GM12878 (cell line): ENCODE measurements around the gene GPI. TPM values are rescaled to one million over a fixed set of nuclear protein-coding genes. Genes with fewer than 3 reads are reported as not detected.

Experiments
- ATAC-seq: fragments of 200-7000 bp; cut with Tn5 transposase; 3 replicates; pipeline ENCODE4 v1.9.1; 2020; ENCODE audit warnings: mild to moderate bottlenecking, moderate library complexity
- BruUV-seq: library from RNA; stranded (reverse); fragments of 400-500 nt; replicated peaks from 2 replicates; lab custom pipeline; 2021; lab: Mats Ljungman, UMichigan
- CTCF ChIA-PET: fragments of 300-600 bp; sonication (Branson Sonifier 250); formaldehyde crosslinking; extraction: SDS; loops from one replicate; lab custom pipeline; 2021; ENCODE audit warnings: inconsistent platforms; lab: Yijun Ruan, JAX
- POLR2A ChIA-PET: fragments of 350-600 bp; formaldehyde crosslinking; extraction: SDS; loops from one replicate; lab custom pipeline; 2021; ENCODE audit warnings: inconsistent platforms; lab: Charles Lee
- RAD21 ChIA-PET: fragments of 300-600 bp; sonication (Branson Sonifier 250); formaldehyde crosslinking; loops from one replicate; lab custom pipeline; 2023; ENCODE audit warnings: antibody characterized with exemption; ENCODE audit not compliant: unreplicated experiment; lab: Charles Lee
- SMC1A ChIA-PET: fragments of 300-600 bp; sonication (Branson Sonifier 250); formaldehyde crosslinking; loops from one replicate; lab custom pipeline; 2023; ENCODE audit not compliant: unreplicated experiment, uncharacterized antibody; lab: Charles Lee
- DNase-seq: peaks from one replicate; pipeline ENCODE4 v3.0.0-alpha.2; 2011; ENCODE audit warnings: low read depth, low spot score
- FAIRE-seq: peaks from 3 replicates; lab custom pipeline; 2011; peaks lifted over from hg19 to GRCh38; lab: Jason Lieb, UNC
- H2AFZ ChIP-seq: 2 replicates; pipeline ENCODE4 v1.6.0; 2011; ENCODE audit warnings: low read depth, low read length, control low read depth; ENCODE audit not compliant: control insufficient read depth
- H3K27ac ChIP-seq: 2 replicates; pipeline ENCODE4 v1.5.1; 2011; ENCODE audit warnings: control low read depth; ENCODE audit not compliant: control insufficient read depth, insufficient read depth
- H3K27me3 ChIP-seq, 2 experiments: replicated peaks in 1 of 2; 2 replicates each; pipeline versions ENCODE4 v1.6.0 to v1.6.1; 2011; ENCODE audit warnings: low read length in 1 of 2; ENCODE audit not compliant: control insufficient read depth in 2 of 2, insufficient read depth in 2 of 2
- H3K36me3 ChIP-seq, 2 experiments: 2 replicates each; pipeline ENCODE4 v1.5.1; 2011; ENCODE audit warnings: low read length in 1 of 2; ENCODE audit not compliant: control insufficient read depth in 2 of 2, insufficient read depth in 2 of 2
- H3K4me1 ChIP-seq: 2 replicates; pipeline ENCODE4 v1.6.1; 2011; ENCODE audit warnings: mild to moderate bottlenecking, low read length, moderate library complexity, mixed read lengths; ENCODE audit not compliant: control insufficient read depth, insufficient read depth
- H3K4me2 ChIP-seq: 2 replicates; pipeline ENCODE4 v1.6.0; 2011; ENCODE audit warnings: control low read depth; ENCODE audit not compliant: control insufficient read depth, insufficient read depth
- H3K4me3 ChIP-seq: fragments of 200-600 bp; sonication (generic); 2 replicates; pipeline ENCODE4 v1.5.1; 2016
- H3K79me2 ChIP-seq: 2 replicates; pipeline ENCODE4 v1.6.0; 2011; ENCODE audit warnings: low read length; ENCODE audit not compliant: control insufficient read depth, insufficient read depth
- H3K9ac ChIP-seq: 2 replicates; pipeline ENCODE4 v1.8.0; 2011; ENCODE audit warnings: low read length, control low read depth, mixed read lengths; ENCODE audit not compliant: control insufficient read depth, insufficient read depth
- H3K9me3 ChIP-seq: replicated peaks from 3 replicates; pipeline ENCODE4 v1.5.1; 2011; ENCODE audit warnings: mild to moderate bottlenecking, low read length; ENCODE audit not compliant: control insufficient read depth, insufficient read depth
- H4K20me1 ChIP-seq: 2 replicates; pipeline ENCODE4 v1.6.0; 2011; ENCODE audit not compliant: control insufficient read depth, insufficient read depth
- BACH1 ChIP-seq: fragments of 450-650 bp; IDR thresholded peaks from 2 replicates; pipeline ENCODE4 v1.6.1; 2017; ENCODE audit warnings: mild to moderate bottlenecking, borderline replicate concordance
- CREM ChIP-seq: IDR thresholded peaks from 2 replicates; pipeline ENCODE4 v1.6.1; 2014; ENCODE audit warnings: antibody characterized with exemption, low read depth
- ESRRA ChIP-seq: IDR thresholded peaks from 2 replicates; pipeline ENCODE4 v1.6.1; 2012; ENCODE audit warnings: mild to moderate bottlenecking, low read length, improper control_type of control experiment
- EZH2 ChIP-seq: IDR thresholded peaks from 2 replicates; pipeline ENCODE4 v1.6.1; 2012; ENCODE audit warnings: low read depth, mild to moderate bottlenecking, control low read depth, inconsistent platforms, low read length, borderline replicate concordance; ENCODE audit not compliant: control insufficient read depth
- FOXK2 ChIP-seq: fragments of 450-650 bp; IDR thresholded peaks from 2 replicates; pipeline ENCODE4 v1.6.1; 2017; ENCODE audit warnings: mild to moderate bottlenecking, moderate library complexity
- FOXM1 ChIP-seq: IDR thresholded peaks from 2 replicates; pipeline ENCODE4 v1.6.1; 2012; ENCODE audit warnings: low read depth, mild to moderate bottlenecking, inconsistent platforms, low read length, moderate library complexity
- MXI1 ChIP-seq: fragments of 150-350 bp; IDR thresholded peaks from 2 replicates; pipeline ENCODE4 v1.6.1; 2011; ENCODE audit warnings: low read depth, mild to moderate bottlenecking, inconsistent platforms, low read length, improper control_type of control experiment
- NR2C2 ChIP-seq: IDR thresholded peaks from 2 replicates; pipeline ENCODE4 v1.6.1; 2011; ENCODE audit warnings: borderline replicate concordance, low read depth; ENCODE audit not compliant: control insufficient read depth, insufficient read length
- RAD51 ChIP-seq: fragments of 450-650 bp; IDR thresholded peaks from 2 replicates; pipeline ENCODE4 v1.6.1; 2016; ENCODE audit warnings: moderate library complexity, mild to moderate bottlenecking, inconsistent platforms
- RB1 ChIP-seq: fragments of 450-650 bp; formaldehyde crosslinking; IDR thresholded peaks from 2 replicates; pipeline ENCODE4 v1.6.1; 2017; ENCODE audit warnings: mild to moderate bottlenecking, borderline replicate concordance
- RFX5 ChIP-seq: IDR thresholded peaks from 2 replicates; pipeline ENCODE4 v1.6.1; 2011; ENCODE audit warnings: low read depth, low read length, improper control_type of control experiment
- TAF1 ChIP-seq: IDR thresholded peaks from 2 replicates; pipeline ENCODE4 v1.6.1; 2011; ENCODE audit warnings: mild to moderate bottlenecking, low read depth, low read length, borderline replicate concordance
- TBL1XR1 ChIP-seq: IDR thresholded peaks from 2 replicates; pipeline ENCODE4 v1.6.1; 2012; ENCODE audit warnings: low read depth, low read length, improper control_type of control experiment
- ZNF217 ChIP-seq: fragments of 450-650 bp; IDR thresholded peaks from 2 replicates; pipeline ENCODE4 v1.6.1; 2017; ENCODE audit warnings: antibody characterized with exemption, mild to moderate bottlenecking
- ZNF384 ChIP-seq: IDR thresholded peaks from 2 replicates; pipeline ENCODE4 v1.6.1; 2012; ENCODE audit warnings: low read depth, mild to moderate bottlenecking, low read length, improper control_type of control experiment, borderline replicate concordance
- WGBS: methylation state at CpG from one replicate; pipeline ENCODE4 v1.1.6; 2016; ENCODE audit warnings: low lambda C conversion rate; ENCODE audit not compliant: insufficient replicate concordance, insufficient coverage; ENCODE audit errors: missing lambda C conversion rate; 5-methylcytosine and 5-hydroxymethylcytosine counted together
- in situ Hi-C: fragments of 300-500 bp; cut with MboI; formaldehyde crosslinking; loops from 9 replicates; pipeline ENCODE4 v1.14.3; 2018; ENCODE audit warnings: mixed read lengths
- intact Hi-C: fragments of 100-400 bp; cut with micrococcal nuclease; formaldehyde crosslinking; loops from one replicate; pipeline ENCODE4 v1.14.2; 2022; ENCODE audit not compliant: unreplicated experiment
- polyA plus RNA-seq, 11 experiments: library from polyadenylated mRNA; depleted of rRNA in 4 of 11; unstranded in 6 of 11; stranded (reverse) in 5 of 11; fragments of >200 nt; fragmentation: Nextera tagmentation in 4 of 11; fragmentation: Illumina TruSeq in 1 of 11; extraction: Ambion mirVana in 4 of 11; extraction: Trizol in 1 of 11; gene quantifications; 1 replicate in 1 of 11; 2 replicates in 10 of 11; pipeline versions ENCODE4 v1.2.1 to v1.2.3, GENCODE V29; 2011 to 2016; ENCODE audit warnings: inconsistent platforms in 2 of 11, missing spikeins in 2 of 11, low read depth in 1 of 11
- total RNA-seq, 4 experiments: library from RNA; depleted of rRNA in 3 of 4; stranded (reverse); fragments of >200 nt in 3 of 4; fragmentation: Illumina TruSeq in 1 of 4; extraction: Trizol in 1 of 4; gene quantifications; 2 replicates each; pipeline versions ENCODE4 v1.2.1 to v1.2.3, GENCODE V29; 2013 to 2021
- TF ChIP-seq, protein P1 (sequence below): IDR thresholded peaks from 2 replicates; pipeline ENCODE4 v1.6.1; 2012; ENCODE audit warnings: low read depth, low read length, improper control_type of control experiment
- TF ChIP-seq, protein P2 (sequence below): fragments of 450-650 bp; IDR thresholded peaks from 2 replicates; pipeline ENCODE4 v1.6.1; 2017; ENCODE audit warnings: borderline replicate concordance
- TF ChIP-seq, protein P3 (sequence below): IDR thresholded peaks from 2 replicates; pipeline ENCODE4 v1.6.1; 2011; ENCODE audit warnings: mild to moderate bottlenecking, low read depth, low read length, moderate library complexity; ENCODE audit not compliant: insufficient replicate concordance
- TF ChIP-seq, protein P4 (sequence below): fragments of 450-650 bp; IDR thresholded peaks from 2 replicates; pipeline ENCODE4 v1.6.1; 2017; ENCODE audit warnings: mild to moderate bottlenecking

Gene GPI
- total and polyA plus RNA-seq, 10 of the 15 experiments (the other 5 are each of a cell fraction or from before 2014, with no cell fraction given), result 124 to 400 (median 190) TPM

DNA sequence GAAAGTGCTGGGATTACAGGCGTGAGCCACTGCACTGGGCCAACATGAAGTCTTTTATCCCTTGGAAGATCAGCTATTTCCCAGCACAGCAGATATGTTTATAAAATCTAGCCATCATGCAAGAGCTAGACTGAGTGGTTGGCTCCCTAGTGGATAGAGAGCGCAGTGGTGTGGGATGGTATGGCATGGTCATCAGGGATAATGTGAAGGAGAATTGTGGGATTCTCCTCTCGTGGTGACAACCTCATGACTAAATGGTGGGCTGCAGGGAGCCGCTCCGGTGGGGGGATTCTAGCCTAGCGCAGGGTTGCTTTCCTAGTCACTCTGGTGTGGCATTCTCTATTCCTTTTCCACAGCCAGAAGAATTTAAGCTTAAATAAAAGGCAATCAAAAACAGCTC, 43.3 kb upstream of the GPI start:
- Histone ChIP-seq H3K79me2 (no peaks in the 10 kb centered on the region), H3K9ac (no peak overlapping the region), H3K4me2 (no peak overlapping the region), H3K27ac (no peak overlapping the region), H3K36me3 (peaks cover 0 to 5% of the 10 kb centered on the region in 2 experiments; a peak in 3 of 4 replicates), H3K4me1 (peaks cover 7% of the 10 kb centered on the region), H4K20me1 (no peaks in the 10 kb centered on the region), H2AFZ (no peak overlapping the region), H3K9me3 (no peaks in the 10 kb centered on the region), H3K27me3 (no peaks in the 10 kb centered on the region), H3K4me3 (no peak overlapping the region)
- POLR2A ChIA-PET, result interaction anchor here (0.6 kb wide), 2 partner anchors 12 to 90 kb away, joined by 4 read pairs; no protein-coding TSS in a partner anchor
- intact Hi-C loops (no loop called here), in situ Hi-C loops (no loop called here)
- RAD21 ChIA-PET, result no interaction called here
- no peak for DNase-seq
- no peak for ATAC-seq
- TF ChIP-seq, protein P1, sequence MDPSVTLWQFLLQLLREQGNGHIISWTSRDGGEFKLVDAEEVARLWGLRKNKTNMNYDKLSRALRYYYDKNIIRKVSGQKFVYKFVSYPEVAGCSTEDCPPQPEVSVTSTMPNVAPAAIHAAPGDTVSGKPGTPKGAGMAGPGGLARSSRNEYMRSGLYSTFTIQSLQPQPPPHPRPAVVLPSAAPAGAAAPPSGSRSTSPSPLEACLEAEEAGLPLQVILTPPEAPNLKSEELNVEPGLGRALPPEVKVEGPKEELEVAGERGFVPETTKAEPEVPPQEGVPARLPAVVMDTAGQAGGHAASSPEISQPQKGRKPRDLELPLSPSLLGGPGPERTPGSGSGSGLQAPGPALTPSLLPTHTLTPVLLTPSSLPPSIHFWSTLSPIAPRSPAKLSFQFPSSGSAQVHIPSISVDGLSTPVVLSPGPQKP, result no peak
- no peak for TF ChIP-seq RAD51
- TF ChIP-seq, protein P2, sequence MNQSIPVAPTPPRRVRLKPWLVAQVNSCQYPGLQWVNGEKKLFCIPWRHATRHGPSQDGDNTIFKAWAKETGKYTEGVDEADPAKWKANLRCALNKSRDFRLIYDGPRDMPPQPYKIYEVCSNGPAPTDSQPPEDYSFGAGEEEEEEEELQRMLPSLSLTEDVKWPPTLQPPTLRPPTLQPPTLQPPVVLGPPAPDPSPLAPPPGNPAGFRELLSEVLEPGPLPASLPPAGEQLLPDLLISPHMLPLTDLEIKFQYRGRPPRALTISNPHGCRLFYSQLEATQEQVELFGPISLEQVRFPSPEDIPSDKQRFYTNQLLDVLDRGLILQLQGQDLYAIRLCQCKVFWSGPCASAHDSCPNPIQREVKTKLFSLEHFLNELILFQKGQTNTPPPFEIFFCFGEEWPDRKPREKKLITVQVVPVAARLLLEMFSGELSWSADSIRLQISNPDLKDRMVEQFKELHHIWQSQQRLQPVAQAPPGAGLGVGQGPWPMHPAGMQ, result no peak
- no peak for TF ChIP-seq TBL1XR1
- no peak for TF ChIP-seq MXI1
- TF ChIP-seq CREM, result no peak
- no peak for TF ChIP-seq FOXM1
- TF ChIP-seq RB1, result no peak
- no peak for TF ChIP-seq ZNF217
- TF ChIP-seq, protein P3, sequence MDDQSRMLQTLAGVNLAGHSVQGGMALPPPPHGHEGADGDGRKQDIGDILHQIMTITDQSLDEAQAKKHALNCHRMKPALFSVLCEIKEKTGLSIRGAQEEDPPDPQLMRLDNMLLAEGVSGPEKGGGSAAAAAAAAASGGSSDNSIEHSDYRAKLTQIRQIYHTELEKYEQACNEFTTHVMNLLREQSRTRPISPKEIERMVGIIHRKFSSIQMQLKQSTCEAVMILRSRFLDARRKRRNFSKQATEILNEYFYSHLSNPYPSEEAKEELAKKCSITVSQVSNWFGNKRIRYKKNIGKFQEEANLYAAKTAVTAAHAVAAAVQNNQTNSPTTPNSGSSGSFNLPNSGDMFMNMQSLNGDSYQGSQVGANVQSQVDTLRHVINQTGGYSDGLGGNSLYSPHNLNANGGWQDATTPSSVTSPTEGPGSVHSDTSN, result no peak
- no peak for TF ChIP-seq BACH1
- no peak for TF ChIP-seq FOXK2
- TF ChIP-seq TAF1, result no peak
- TF ChIP-seq ESRRA, result no peak
- TF ChIP-seq RFX5, result no peak
- TF ChIP-seq, protein P4, sequence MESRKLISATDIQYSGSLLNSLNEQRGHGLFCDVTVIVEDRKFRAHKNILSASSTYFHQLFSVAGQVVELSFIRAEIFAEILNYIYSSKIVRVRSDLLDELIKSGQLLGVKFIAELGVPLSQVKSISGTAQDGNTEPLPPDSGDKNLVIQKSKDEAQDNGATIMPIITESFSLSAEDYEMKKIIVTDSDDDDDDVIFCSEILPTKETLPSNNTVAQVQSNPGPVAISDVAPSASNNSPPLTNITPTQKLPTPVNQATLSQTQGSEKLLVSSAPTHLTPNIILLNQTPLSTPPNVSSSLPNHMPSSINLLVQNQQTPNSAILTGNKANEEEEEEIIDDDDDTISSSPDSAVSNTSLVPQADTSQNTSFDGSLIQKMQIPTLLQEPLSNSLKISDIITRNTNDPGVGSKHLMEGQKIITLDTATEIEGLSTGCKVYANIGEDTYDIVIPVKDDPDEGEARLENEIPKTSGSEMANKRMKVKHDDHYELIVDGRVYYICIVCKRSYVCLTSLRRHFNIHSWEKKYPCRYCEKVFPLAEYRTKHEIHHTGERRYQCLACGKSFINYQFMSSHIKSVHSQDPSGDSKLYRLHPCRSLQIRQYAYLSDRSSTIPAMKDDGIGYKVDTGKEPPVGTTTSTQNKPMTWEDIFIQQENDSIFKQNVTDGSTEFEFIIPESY, result no peak
- no peak for TF ChIP-seq ZNF384
- TF ChIP-seq EZH2, result no peak
- TF ChIP-seq NR2C2, result no peak
- SMC1A ChIA-PET, result interaction anchor here (0.9 kb wide), 1 partner anchor 24 kb away, joined by 3 read pairs; no protein-coding TSS in a partner anchor
- WGBS, result 98% methylated on average over 6 of the region's 6 CpGs
- CTCF ChIA-PET, result interaction anchor here (0.6 kb wide), 1 partner anchor 20 kb away, joined by 4 read pairs; no protein-coding TSS in a partner anchor
- no peak for FAIRE-seq
- BruUV-seq, result no TSS peak
